ENCODE data around the gene GUCY2C. TPM values are rescaled to one million over a fixed set of nuclear protein-coding genes. Genes with fewer than 3 reads are reported as not detected.

The GUCY2C gene
- total RNA-seq, 3 donors from 2014 or later, result 33.2 to 94.8 (median 73.8) TPM

DNA sequence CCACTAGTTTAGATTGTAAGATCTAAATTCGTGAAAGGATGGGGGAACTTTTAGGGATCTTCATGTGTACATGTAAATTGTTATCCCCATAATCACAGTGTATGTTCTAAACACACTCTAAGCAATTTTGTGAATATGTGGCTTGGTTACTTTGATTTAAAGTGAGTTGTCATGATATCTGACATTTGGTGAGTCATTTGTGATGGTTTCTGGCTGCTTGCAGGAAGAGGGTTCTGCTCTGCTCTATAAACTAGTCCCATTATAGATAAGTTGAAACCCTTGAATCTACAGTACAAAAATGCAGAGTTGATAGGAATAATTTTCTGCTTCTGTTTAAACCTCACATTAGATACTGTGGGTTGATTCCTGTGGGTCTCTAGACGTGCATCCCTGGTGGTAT lies 14.8 kb downstream of the GUCY2C start:
- intact Hi-C loops (cut with DNase I, micrococcal nuclease), result no loop called here
- Histone ChIP-seq H3K9me3 (no peaks in the 10 kb centered on the region), H3K36me3 (ENCODE audit: low read depth) (no peaks in the 10 kb centered on the region), H3K4me1 (ENCODE audit: low read depth) (no peaks in the 10 kb centered on the region), H3K4me3 (no peak overlapping the region)
- ATAC-seq, result no peak
- TF ChIP-seq, protein P1, sequence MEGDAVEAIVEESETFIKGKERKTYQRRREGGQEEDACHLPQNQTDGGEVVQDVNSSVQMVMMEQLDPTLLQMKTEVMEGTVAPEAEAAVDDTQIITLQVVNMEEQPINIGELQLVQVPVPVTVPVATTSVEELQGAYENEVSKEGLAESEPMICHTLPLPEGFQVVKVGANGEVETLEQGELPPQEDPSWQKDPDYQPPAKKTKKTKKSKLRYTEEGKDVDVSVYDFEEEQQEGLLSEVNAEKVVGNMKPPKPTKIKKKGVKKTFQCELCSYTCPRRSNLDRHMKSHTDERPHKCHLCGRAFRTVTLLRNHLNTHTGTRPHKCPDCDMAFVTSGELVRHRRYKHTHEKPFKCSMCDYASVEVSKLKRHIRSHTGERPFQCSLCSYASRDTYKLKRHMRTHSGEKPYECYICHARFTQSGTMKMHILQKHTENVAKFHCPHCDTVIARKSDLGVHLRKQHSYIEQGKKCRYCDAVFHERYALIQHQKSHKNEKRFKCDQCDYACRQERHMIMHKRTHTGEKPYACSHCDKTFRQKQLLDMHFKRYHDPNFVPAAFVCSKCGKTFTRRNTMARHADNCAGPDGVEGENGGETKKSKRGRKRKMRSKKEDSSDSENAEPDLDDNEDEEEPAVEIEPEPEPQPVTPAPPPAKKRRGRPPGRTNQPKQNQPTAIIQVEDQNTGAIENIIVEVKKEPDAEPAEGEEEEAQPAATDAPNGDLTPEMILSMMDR (IDR thresholded peaks at IDR 0.05), result no peak
- no peak for DNase-seq

DNA sequence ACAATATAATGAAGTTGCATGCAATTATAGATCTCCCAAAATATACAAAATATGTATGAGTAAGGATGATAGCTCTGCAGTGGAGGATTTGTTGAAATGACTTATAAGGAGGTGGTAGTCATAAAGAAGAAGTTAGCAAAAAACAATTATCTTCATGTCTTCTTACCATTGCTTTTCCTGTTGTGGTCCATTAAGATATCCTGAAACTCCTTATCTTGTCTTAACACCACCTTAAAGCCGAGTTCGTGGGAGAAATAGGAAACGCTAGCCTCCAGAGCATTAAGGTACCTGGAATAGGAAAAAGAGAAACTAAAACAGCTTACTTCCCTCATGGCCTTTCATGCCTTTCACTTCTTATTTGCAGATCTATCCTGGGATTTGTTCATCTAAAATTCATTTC lies 15.2 kb downstream of the GUCY2C start:
- intact Hi-C loops (cut with DNase I, micrococcal nuclease), result no loop called here
- DNase-seq (no peak), ATAC-seq (no peak)
- TF ChIP-seq, protein P1 (IDR thresholded peaks at IDR 0.05), result no peak
- H3K4me1 ChIP-seq (ENCODE audit: low read depth), result no peaks in the 10 kb centered on the region
- H3K36me3 ChIP-seq (ENCODE audit: low read depth), result no peaks in the 10 kb centered on the region
- H3K9me3 ChIP-seq, result no peaks in the 10 kb centered on the region
- no peak overlapping the region for H3K4me3 ChIP-seq

DNA sequence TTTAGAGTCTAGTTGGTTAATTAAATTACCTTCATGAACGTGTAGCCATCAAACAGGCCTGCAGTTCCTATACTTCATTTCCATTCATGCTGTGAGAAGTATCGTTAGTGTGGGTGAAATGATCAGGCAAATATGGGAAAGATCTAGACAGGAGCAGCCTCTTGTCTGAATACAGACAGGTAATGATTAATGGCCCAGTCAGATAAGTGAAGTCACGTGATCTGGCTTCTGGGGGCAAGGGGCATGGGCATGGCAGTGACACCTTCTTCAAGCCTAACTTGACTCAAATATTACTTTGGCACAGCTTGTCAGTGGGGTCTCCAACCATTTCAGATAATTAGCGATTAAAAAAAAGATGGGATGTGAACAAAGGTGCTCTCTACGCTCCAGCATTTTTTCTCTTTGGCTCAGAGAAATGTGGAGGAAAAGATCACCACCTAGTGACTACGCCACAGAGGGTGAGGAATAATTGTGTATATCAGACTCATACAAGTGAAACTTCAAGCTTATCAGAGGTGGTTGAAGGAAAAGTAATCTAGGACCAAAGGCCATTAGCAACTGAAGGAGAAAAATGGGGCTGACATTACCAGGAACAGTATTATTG lies 17.8 kb downstream of the GUCY2C start:
- ATAC-seq, result no peak
- peaks cover under 1% of the 10 kb centered on the region for H3K36me3 ChIP-seq (ENCODE audit: low read depth)
- H3K4me3 ChIP-seq, result no peak overlapping the region
- TF ChIP-seq, protein P1 (IDR thresholded peaks at IDR 0.05), result no peak
- H3K9me3 ChIP-seq, result no peaks in the 10 kb centered on the region
- DNase-seq, result no peak
- intact Hi-C loops (cut with DNase I, micrococcal nuclease), result no loop called here
- H3K4me1 ChIP-seq (ENCODE audit: low read depth), result no peaks in the 10 kb centered on the region

DNA sequence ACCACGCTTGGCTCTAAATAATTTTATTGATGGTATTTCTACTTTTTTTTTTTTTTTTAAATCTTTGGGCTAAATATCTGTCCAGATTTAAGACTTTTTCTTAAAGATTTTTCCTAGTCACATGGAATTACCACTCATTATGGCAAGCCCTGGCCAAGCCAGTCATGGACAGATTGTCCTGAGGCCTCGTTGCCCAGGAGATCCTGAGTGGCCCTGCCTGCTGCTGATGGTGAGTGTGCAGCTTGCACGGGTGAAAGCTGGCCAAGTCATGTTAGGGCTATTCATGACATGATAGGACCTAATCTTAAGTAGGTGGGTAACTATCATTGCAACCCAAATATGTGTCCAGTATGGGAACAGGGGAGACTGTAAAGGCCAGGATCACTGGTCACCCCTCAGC lies 27.8 kb downstream of the GUCY2C start:
- no peaks in the 10 kb centered on the region for H3K9me3 ChIP-seq
- no peak overlapping the region for H3K4me3 ChIP-seq
- H3K36me3 ChIP-seq (ENCODE audit: low read depth), result peaks cover 8% of the 10 kb centered on the region
- TF ChIP-seq, protein P1 (IDR thresholded peaks at IDR 0.05), result no peak
- no peak for DNase-seq
- intact Hi-C loops (cut with DNase I, micrococcal nuclease), result no loop called here
- no peaks in the 10 kb centered on the region for H3K4me1 ChIP-seq (ENCODE audit: low read depth)
- no peak for ATAC-seq

DNA sequence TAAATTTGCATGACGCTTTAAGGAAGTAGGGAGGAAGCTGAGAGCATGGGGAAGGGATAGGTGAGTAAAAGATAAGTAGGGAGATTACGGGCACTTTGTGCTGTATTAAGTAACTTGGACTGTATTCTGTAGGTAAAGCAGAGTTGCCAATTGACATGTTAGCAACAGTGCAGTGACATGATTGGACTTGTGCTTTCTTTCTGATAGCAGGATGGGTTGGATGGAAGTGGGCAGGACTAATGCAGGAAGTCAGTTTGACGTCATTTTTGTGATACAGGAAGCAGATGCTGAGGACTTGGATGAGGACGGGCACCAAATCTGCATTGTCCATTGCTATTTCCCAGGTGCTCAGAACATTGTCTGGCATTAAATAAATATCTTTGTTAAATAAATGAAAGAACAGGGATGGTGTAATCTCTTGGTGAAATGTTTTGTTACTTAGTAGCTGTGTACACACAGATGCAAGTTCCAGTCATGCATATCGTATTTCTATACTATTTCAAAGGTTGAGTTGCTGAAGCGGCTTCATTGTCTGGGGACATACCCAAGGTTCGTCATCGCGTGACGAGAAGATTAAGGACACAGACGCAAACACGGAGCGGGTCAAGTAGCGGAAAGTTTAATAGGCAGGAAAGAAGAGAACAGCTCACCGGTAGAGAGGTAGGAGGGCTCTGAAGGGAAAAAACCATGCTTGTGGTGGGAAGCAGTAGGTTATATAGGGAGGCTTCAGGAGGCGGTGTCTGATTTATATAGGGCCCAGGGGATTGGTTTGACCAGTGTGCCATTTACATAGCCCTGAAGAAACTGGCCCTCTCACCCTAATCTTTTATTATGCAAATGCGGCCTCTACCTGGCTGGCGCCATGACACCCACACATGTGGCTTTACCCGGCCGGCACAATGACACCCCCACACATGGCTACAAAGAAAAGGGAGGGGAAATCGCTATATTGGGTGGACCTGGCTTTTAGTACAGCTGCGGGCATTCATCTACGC lies 30.7 kb downstream of the GUCY2C start:
- intact Hi-C loops (cut with DNase I, micrococcal nuclease), result no loop called here
- Histone ChIP-seq H3K4me1 (ENCODE audit: low read depth) (no peaks in the 10 kb centered on the region), H3K9me3 (no peaks in the 10 kb centered on the region), H3K36me3 (ENCODE audit: low read depth) (no peaks in the 10 kb centered on the region), H3K4me3 (no peak overlapping the region)
- no peak for DNase-seq
- no peak for ATAC-seq
- TF ChIP-seq, protein P1 (IDR thresholded peaks at IDR 0.05), result no peak

Measured in mucosa of descending colon (tissue), 3 donors.